ENCODE data around the gene CDH4.

The CDH4 gene

GRCh38 chr20:61570646-61571195 is 318.7 kb downstream of the CDH4 start:
- DNase-seq: no peak

GRCh38 chr20:61571221-61571620 is 319.2 kb downstream of the CDH4 start:
- DNase-seq: no peak

GRCh38 chr20:61571916-61572711 is 320.1 kb downstream of the CDH4 start:
- no peak for DNase-seq

- DNase-seq: no peak
Measured at GRCh38 chr20:61572789-61573188, 320.7 kb downstream of the CDH4 start.

- no peak for DNase-seq
Measured at GRCh38 chr20:61573415-61574305, 321.6 kb downstream of the CDH4 start.

GRCh38 chr20:61575151-61575937 is 323.3 kb downstream of the CDH4 start:
- no peak for DNase-seq

- DNase-seq: no peak
Measured at GRCh38 chr20:61576372-61576771, 324.3 kb downstream of the CDH4 start.

GRCh38 chr20:61577065-61577464 is 325.0 kb downstream of the CDH4 start:
- no peak for DNase-seq

GRCh38 chr20:61579908-61580307 is 327.8 kb downstream of the CDH4 start:
- DNase-seq: no peak

- no peak for DNase-seq
Measured at GRCh38 chr20:61580958-61581824, 329.1 kb downstream of the CDH4 start.

GRCh38 chr20:61581825-61582188 is 329.7 kb downstream of the CDH4 start:
- DNase-seq: no peak

- no peak for DNase-seq
Measured at GRCh38 chr20:61582196-61582923, 330.3 kb downstream of the CDH4 start.

- DNase-seq: no peak
Measured at GRCh38 chr20:61583356-61583755, 331.3 kb downstream of the CDH4 start.

- DNase-seq: no peak
Measured at GRCh38 chr20:61584851-61585250, 332.8 kb downstream of the CDH4 start.

GRCh38 chr20:61585764-61586163 is 333.7 kb downstream of the CDH4 start:
- no peak for DNase-seq

- no peak for DNase-seq
Measured at GRCh38 chr20:61587036-61587435, 335.0 kb downstream of the CDH4 start.

GRCh38 chr20:61587681-61588289 is 335.7 kb downstream of the CDH4 start:
- no peak for DNase-seq

- no peak for DNase-seq
Measured at GRCh38 chr20:61588411-61589385, 336.6 kb downstream of the CDH4 start.

GRCh38 chr20:61590236-61590635 is 338.2 kb downstream of the CDH4 start:
- no peak for DNase-seq

Data from effector CD8-positive, alpha-beta T cell (primary cell).